ENCODE data around the gene CHD5. TPM values are rescaled to one million over a fixed set of nuclear protein-coding genes. Genes with fewer than 3 reads are reported as not detected.
"Not testable (repeated sequence)": the region's sequence is repeated elsewhere in the genome, so short reads cannot be mapped to it uniquely, and the experiment has no call there.

CHD5 gene
- polyA plus RNA-seq, 1 experiment, result 0.04 TPM

- TF ChIP-seq CTCF (IDR thresholded peaks at IDR 0.05; ENCODE audit: insufficient read depth, low read depth, low read length), result no peak
- H3K4me3 ChIP-seq (ENCODE audit: low read depth, low read length), result no peak overlapping the region
- H3K36me3 ChIP-seq (ENCODE audit: control insufficient read depth, insufficient read depth, low read length), result no peaks in the 10 kb centered on the region
- no peak for DNase-seq (ENCODE audit: low read depth)
- CTCF ChIA-PET, result interaction anchor here (1.0 to 2.6 kb wide), 5 partner anchors 21 to 165 kb away, joined by 3 to 12 read pairs (median 3); no protein-coding TSS in a partner anchor
- POLR2A ChIA-PET, result no interaction called here
- no peaks in the 10 kb centered on the region for H3K27me3 ChIP-seq (ENCODE audit: control insufficient read depth, insufficient read depth, low read length)
These were observed 98.2 kb downstream of the CHD5 start for GRCh38 chr1:6081901-6082300.

- peak; percentile 20; the same call in 1 of the 2 replicates for TF ChIP-seq CTCF (IDR thresholded peaks at IDR 0.05; ENCODE audit: insufficient read depth, low read depth, low read length)
- ChIA-PET CTCF (no interaction called here), POLR2A (no interaction called here)
- DNase-seq (ENCODE audit: low read depth), result no peak
- Histone ChIP-seq H3K27me3 (ENCODE audit: control insufficient read depth, insufficient read depth, low read length) (no peaks in the 10 kb centered on the region), H3K36me3 (ENCODE audit: control insufficient read depth, insufficient read depth, low read length) (no peaks in the 10 kb centered on the region), H3K4me3 (ENCODE audit: low read depth, low read length) (no peak overlapping the region)
These were observed 99.7 kb downstream of the CHD5 start for GRCh38 chr1:6080469-6080868.

- TF ChIP-seq CTCF (IDR thresholded peaks at IDR 0.05; ENCODE audit: insufficient read depth, low read depth, low read length), result no peak
- Histone ChIP-seq H3K36me3 (ENCODE audit: control insufficient read depth, insufficient read depth, low read length) (no peaks in the 10 kb centered on the region), H3K4me3 (ENCODE audit: low read depth, low read length) (no peak overlapping the region), H3K27me3 (ENCODE audit: control insufficient read depth, insufficient read depth, low read length) (no peaks in the 10 kb centered on the region)
- no peak for DNase-seq (ENCODE audit: low read depth)
- ChIA-PET CTCF (no interaction called here), POLR2A (no interaction called here)
These were observed 102.2 kb downstream of the CHD5 start for GRCh38 chr1:6077919-6078318.

- H3K36me3 ChIP-seq (ENCODE audit: control insufficient read depth, insufficient read depth, low read length), result no peaks in the 10 kb centered on the region
- ChIA-PET POLR2A (no interaction called here), CTCF (no interaction called here)
These were observed 102.6 kb downstream of the CHD5 start for GRCh38 chr1:6077506-6077905.

GRCh38 chr1:6077061-6077460, 103.1 kb downstream of the CHD5 start:
- POLR2A ChIA-PET; H3K27me3 ChIP-seq (ENCODE audit: control insufficient read depth, insufficient read depth, low read length); CTCF ChIA-PET; DNase-seq (ENCODE audit: low read depth); H3K4me3 ChIP-seq (ENCODE audit: low read depth, low read length); H3K36me3 ChIP-seq (ENCODE audit: control insufficient read depth, insufficient read depth, low read length): not testable (repeated sequence)

More at GRCh38 chr1:6077506-6077905, 102.6 kb downstream of the CHD5 start:
- TF ChIP-seq CTCF (IDR thresholded peaks at IDR 0.05; ENCODE audit: insufficient read depth, low read depth, low read length), result no peak
- no peak for DNase-seq (ENCODE audit: low read depth)
- no peaks in the 10 kb centered on the region for H3K27me3 ChIP-seq (ENCODE audit: control insufficient read depth, insufficient read depth, low read length)
- no peak overlapping the region for H3K4me3 ChIP-seq (ENCODE audit: low read depth, low read length)

GRCh38 chr1:6075748-6076147, 104.4 kb downstream of the CHD5 start:
- ChIA-PET POLR2A (no interaction called here), CTCF (no interaction called here)
- Histone ChIP-seq H3K36me3 (ENCODE audit: control insufficient read depth, insufficient read depth, low read length) (no peaks in the 10 kb centered on the region), H3K27me3 (ENCODE audit: control insufficient read depth, insufficient read depth, low read length) (no peaks in the 10 kb centered on the region; the same call in 1 of the 2 replicates), H3K4me3 (ENCODE audit: low read depth, low read length) (no peak overlapping the region)
- no peak for TF ChIP-seq CTCF (IDR thresholded peaks at IDR 0.05; ENCODE audit: insufficient read depth, low read depth, low read length)
- no peak for DNase-seq (ENCODE audit: low read depth)
